Tibial nerve (tissue), 4 donors: ENCODE measurements around the gene CYP27C1. TPM values are rescaled to one million over a fixed set of nuclear protein-coding genes. Genes with fewer than 3 reads are reported as not detected.

ENCODE experiments used
- DNase-seq, 2 donors: peaks; one replicate each; pipeline ENCODE4 v3.0.0-alpha.2; 2019; ENCODE audit warnings: low spot score in 2 of 2
- H3K27ac ChIP-seq, 4 donors: fragments of 200-600 bp; sonication (generic) in 3 of 4; one replicate each; pipeline ENCODE4 v1.5.1; 2017 to 2019; ENCODE audit warnings: mild to moderate bottlenecking in 1 of 4
- H3K27me3 ChIP-seq, 2 donors: fragments of 200-600 bp; sonication (generic) in 1 of 2; one replicate each; pipeline versions ENCODE4 v1.5.1 to v1.6.0; 2017 to 2019
- H3K36me3 ChIP-seq, 3 donors: fragments of 200-600 bp; sonication (generic); one replicate each; pipeline ENCODE4 v1.5.1; 2018 to 2019
- H3K4me1 ChIP-seq, 4 donors: fragments of 200-600 bp; sonication (generic) in 3 of 4; one replicate each; pipeline ENCODE4 v1.5.1; 2017 to 2019
- H3K4me3 ChIP-seq, 4 donors: fragments of 200-600 bp; sonication (generic) in 3 of 4; one replicate each; pipeline ENCODE4 v1.5.1; 2017 to 2019; ENCODE audit warnings: mild to moderate bottlenecking in 1 of 4, moderate library complexity in 1 of 4
- H3K9me3 ChIP-seq, 4 donors: fragments of 200-600 bp; sonication (generic) in 3 of 4; one replicate each; pipeline ENCODE4 v1.5.1; 2017 to 2019
- EP300 ChIP-seq, 2 donors: sonication (generic); formaldehyde crosslinking; IDR thresholded peaks; one replicate each; pipeline ENCODE4 v1.6.1; 2017; ENCODE audit warnings: antibody characterized with exemption in 2 of 2, mild to moderate bottlenecking in 1 of 2
- POLR2A ChIP-seq, 2 donors: fragments of 450-650 bp; IDR thresholded peaks; one replicate each; pipeline ENCODE4 v1.6.1; 2017; ENCODE audit warnings: antibody characterized with exemption in 2 of 2, mild to moderate bottlenecking in 2 of 2, moderate library complexity in 2 of 2
- WGBS, 2 donors: methylation state at CpG; one replicate each; pipeline ENCODE4 v1.1.5; 2018; 5-methylcytosine and 5-hydroxymethylcytosine counted together
- total RNA-seq, 4 donors: library from RNA; depleted of rRNA; stranded (reverse); fragments of >200 nt; gene quantifications; one replicate each; pipeline ENCODE4 v1.1.0, GENCODE V29; 2016
- TF ChIP-seq, protein P1 (sequence below), 5 experiments: fragments of 200-600 bp in 3 of 5; fragments of 450-650 bp in 2 of 5; sonication (generic) in 3 of 5; IDR thresholded peaks; one replicate each; pipeline ENCODE4 v1.5.1; 2016 to 2019; ENCODE audit warnings: antibody characterized with exemption in 5 of 5, mild to moderate bottlenecking in 3 of 5, moderate library complexity in 2 of 5

The CYP27C1 gene
- total RNA-seq, 4 donors from 2014 or later = 0.42 to 1.2 (median 0.73) TPM

DNA sequence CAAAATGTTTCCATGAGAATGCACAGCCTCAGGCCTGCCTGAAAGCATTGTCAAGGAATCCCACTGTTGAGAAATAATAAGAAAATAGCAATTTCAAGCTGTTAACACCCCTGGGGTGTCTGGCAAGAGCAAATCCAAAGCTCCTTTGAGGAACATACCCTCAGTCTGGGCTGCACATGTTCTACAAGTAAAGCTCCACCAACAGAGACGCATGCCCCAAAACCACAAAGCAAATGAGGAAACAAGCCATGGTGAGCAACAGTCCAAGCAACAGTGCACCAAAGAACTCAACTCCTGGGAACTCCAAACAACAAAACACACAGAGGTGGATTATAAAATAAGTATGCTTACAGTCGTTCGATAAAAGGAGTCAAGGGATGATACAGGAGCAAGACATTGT lies 40.3 kb downstream of the CYP27C1 start:
- Histone ChIP-seq H3K4me1 (peaks cover 0 to 24% (median 12%) of the 10 kb centered on the region in 4 donors), H3K27ac (no peak overlapping the region), H3K27me3 (no peaks in the 10 kb centered on the region), H3K36me3 (no peaks in the 10 kb centered on the region), H3K9me3 (peaks cover 0 to 6% (median 0%) of the 10 kb centered on the region in 4 donors), H3K4me3 (no peak overlapping the region)
- WGBS, 2 donors = 57 to 74% methylated on average over 3 of the region's 3 CpGs
- no peak for DNase-seq
- TF ChIP-seq, protein P1, sequence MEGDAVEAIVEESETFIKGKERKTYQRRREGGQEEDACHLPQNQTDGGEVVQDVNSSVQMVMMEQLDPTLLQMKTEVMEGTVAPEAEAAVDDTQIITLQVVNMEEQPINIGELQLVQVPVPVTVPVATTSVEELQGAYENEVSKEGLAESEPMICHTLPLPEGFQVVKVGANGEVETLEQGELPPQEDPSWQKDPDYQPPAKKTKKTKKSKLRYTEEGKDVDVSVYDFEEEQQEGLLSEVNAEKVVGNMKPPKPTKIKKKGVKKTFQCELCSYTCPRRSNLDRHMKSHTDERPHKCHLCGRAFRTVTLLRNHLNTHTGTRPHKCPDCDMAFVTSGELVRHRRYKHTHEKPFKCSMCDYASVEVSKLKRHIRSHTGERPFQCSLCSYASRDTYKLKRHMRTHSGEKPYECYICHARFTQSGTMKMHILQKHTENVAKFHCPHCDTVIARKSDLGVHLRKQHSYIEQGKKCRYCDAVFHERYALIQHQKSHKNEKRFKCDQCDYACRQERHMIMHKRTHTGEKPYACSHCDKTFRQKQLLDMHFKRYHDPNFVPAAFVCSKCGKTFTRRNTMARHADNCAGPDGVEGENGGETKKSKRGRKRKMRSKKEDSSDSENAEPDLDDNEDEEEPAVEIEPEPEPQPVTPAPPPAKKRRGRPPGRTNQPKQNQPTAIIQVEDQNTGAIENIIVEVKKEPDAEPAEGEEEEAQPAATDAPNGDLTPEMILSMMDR (IDR thresholded peaks at IDR 0.05) = no peak
- TF ChIP-seq EP300 (IDR thresholded peaks at IDR 0.05) = no peak
- TF ChIP-seq POLR2A (IDR thresholded peaks at IDR 0.05) = no peak

DNA sequence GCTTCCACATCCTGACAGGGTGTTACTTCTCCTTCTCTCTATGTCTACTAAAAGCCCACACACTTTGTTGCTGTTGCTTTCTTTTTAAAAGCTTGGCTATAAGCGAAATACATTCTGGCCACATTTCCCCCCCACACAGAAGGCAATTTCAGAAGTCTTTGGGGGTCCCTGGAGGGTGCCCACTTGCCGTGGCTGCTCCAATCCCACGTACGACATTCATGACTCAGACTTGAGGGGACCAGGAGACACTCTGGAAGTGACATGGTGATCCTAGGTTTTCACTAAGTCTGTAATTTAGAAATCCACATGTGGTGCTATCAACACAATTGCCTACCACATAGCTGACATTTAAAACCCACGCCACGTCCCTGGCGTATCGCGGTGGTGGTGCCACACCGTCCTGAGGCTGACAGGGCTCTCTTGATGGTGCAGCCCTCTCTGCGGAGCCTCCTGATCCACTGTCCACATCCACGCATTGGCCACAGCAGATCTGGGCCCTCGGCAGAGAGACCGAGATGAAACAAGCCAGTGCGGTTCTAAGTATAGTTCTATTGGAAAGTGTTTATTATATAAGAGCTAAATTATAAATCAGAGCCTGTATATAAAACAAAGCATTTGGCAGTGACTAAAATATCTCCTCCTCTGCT lies 42.4 kb downstream of the CYP27C1 start:
- no peak for TF ChIP-seq POLR2A (IDR thresholded peaks at IDR 0.05)
- no peak for TF ChIP-seq EP300 (IDR thresholded peaks at IDR 0.05)
- TF ChIP-seq, protein P1 (IDR thresholded peaks at IDR 0.05) = no peak
- H3K4me3 ChIP-seq = no peak overlapping the region
- H3K9me3 ChIP-seq = peaks cover 0 to 6% (median 0%) of the 10 kb centered on the region in 4 donors
- peak overlapping the region in 1 of 4 donors; percentile 70 for H3K27ac ChIP-seq
- no peak for DNase-seq
- no peaks in the 10 kb centered on the region for H3K36me3 ChIP-seq
- WGBS, 2 donors = 94% methylated on average over 15 of the region's 15 CpGs
- no peaks in the 10 kb centered on the region for H3K27me3 ChIP-seq
- H3K4me1 ChIP-seq = peaks cover 0 to 42% (median 13%) of the 10 kb centered on the region in 4 donors

DNA sequence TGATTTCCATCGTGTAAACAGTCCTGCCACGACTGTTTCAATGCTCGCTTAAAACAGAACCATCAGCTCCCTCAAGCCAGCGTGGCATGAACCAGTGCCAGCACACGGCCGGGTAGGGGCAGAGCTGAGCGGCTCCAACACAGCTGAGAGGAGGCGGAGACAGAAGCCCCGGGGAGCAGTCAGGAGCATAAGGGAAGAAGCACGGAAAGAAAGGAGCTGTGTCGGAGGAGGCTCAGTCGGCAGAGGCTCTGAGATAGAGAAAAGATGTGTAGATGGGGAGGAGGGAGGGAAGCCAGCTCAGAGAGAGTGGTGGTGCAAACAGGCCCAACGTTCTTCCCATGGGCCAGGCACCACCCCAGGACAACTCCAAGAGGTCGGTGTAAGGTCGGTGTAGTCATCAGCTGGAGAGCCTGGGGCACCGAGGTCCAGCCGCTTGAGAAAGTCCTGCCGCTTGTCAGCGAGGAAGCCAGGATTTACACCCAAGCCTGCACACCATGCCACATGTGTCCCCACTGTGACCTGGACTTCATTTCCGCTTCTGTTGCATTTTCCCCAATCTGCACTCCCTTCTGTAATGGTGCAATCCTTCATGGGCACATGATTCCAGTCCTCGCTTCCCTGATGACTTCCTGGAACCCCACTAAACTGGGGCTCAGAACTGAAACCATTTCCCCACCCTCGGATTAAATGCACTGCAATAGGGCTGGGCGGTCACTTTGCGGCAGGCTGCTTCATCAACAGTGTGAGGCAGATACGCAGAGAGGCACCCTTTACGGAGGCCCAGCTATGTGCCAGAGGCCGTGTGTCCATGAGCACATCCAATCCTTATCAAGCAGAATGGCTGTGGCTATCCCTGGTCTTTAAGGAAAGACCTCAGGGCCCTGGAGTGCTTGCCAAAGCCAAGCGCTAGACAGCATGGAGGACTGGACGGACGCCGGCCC lies 43.5 kb downstream of the CYP27C1 start:
- Histone ChIP-seq H3K4me1 (peaks cover 0 to 44% (median 13%) of the 10 kb centered on the region in 4 donors), H3K36me3 (no peaks in the 10 kb centered on the region), H3K27ac (peak overlapping the region; percentile 20 to 83 (median 66)), H3K9me3 (peaks cover 0 to 6% (median 0%) of the 10 kb centered on the region in 4 donors), H3K27me3 (no peaks in the 10 kb centered on the region), H3K4me3 (peak overlapping the region in 1 of 4 donors; percentile 13)
- WGBS, 2 donors = 38 to 40% methylated on average over 29 to 31 of the region's 31 CpGs
- TF ChIP-seq POLR2A (IDR thresholded peaks at IDR 0.05) (no peak), EP300 (IDR thresholded peaks at IDR 0.05) (peak in 1 of 2 donors; percentile 88)
- TF ChIP-seq, protein P1 (IDR thresholded peaks at IDR 0.05) = peak in 2 of 5 experiments; percentile 17 to 18
- DNase-seq = peak in 1 of 2 donors; percentile 51

DNA sequence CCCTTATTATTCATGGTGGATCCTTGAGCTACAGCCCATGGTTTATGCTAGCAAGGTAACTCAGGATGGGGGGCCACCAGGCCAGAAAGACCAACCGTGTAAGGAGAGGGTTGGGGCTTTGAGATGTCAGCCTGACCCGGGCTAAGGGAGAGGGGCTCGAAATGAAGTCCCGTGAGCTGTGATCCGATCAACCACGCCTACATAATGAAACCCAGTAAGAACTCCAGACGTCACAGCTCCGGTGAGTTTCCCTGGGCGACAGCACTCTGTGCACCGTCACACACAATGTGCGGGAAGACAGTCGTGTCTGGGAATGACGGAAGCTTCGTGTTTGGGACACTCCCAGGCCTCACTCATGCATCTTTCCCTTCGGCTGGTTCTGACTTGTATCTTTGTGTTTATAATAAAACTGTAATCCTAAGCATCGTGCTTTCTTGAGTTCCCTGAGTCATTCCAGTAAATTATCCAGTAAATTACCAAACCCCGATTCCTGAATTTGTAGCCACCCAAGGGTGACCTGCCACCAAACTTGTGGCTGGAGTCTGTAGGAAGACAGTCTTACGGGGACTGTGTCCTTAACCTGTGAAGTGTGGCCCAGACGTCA lies 44.2 kb downstream of the CYP27C1 start:
- Histone ChIP-seq H3K4me3 (peak overlapping the region in 1 of 4 donors; percentile 13), H3K27me3 (no peaks in the 10 kb centered on the region), H3K9me3 (peaks cover 0 to 6% (median 0%) of the 10 kb centered on the region in 4 donors), H3K4me1 (peaks cover 0 to 44% (median 13%) of the 10 kb centered on the region in 4 donors), H3K27ac (peak overlapping the region; percentile 20 to 83 (median 66)), H3K36me3 (no peaks in the 10 kb centered on the region)
- 71 to 73% methylated on average over 19 of the region's 19 CpGs for WGBS, 2 donors
- TF ChIP-seq EP300 (IDR thresholded peaks at IDR 0.05) (no peak), POLR2A (IDR thresholded peaks at IDR 0.05) (no peak)
- TF ChIP-seq, protein P1 (IDR thresholded peaks at IDR 0.05) = no peak
- peak; percentile 24 to 52 for DNase-seq
